HepG2 (cell line): ENCODE measurements around the gene MYCT1. TPM values are rescaled to one million over a fixed set of nuclear protein-coding genes. Genes with fewer than 3 reads are reported as not detected.

Experiments used
- ATAC-seq: fragments of 200-7000 bp; cut with Tn5 transposase; 3 replicates; pipeline ENCODE4 v1.9.1; 2020; ENCODE audit warnings: mild to moderate bottlenecking, moderate library complexity
- BruUV-seq: library from RNA; stranded (reverse); fragments of 400-500 nt; replicated peaks from 2 replicates; lab custom pipeline; 2021; lab: Mats Ljungman, UMichigan
- CTCF ChIA-PET: fragments of 300-600 bp; formaldehyde crosslinking; extraction: SDS; loops from one replicate; lab custom pipeline; 2021; ENCODE audit warnings: low total read pairs, inconsistent platforms, low intra/inter-chr PET ratio; lab: Yijun Ruan, JAX
- POLR2A ChIA-PET: fragments of 350-600 bp; sonication (Branson Sonifier 250); formaldehyde crosslinking; loops from one replicate; lab custom pipeline; 2020; ENCODE audit warnings: antibody characterized with exemption, inconsistent platforms; lab: Yijun Ruan, JAX
- DNase-seq: peaks from one replicate; pipeline ENCODE4 v3.0.0-alpha.2; 2015; ENCODE audit warnings: low spot score
- FAIRE-seq: peaks from 3 replicates; lab custom pipeline; 2011; peaks lifted over from hg19 to GRCh38; lab: Jason Lieb, UNC
- H2AFZ ChIP-seq: one replicate; pipeline ENCODE4 v1.6.1; 2011; ENCODE audit warnings: low read length, inconsistent platforms
- H3K27ac ChIP-seq: fragments of 300-600 bp; 3 replicates; pipeline ENCODE4 v1.8.0; 2011; ENCODE audit warnings: mixed run types, mild to moderate bottlenecking, mixed read lengths, low read length, inconsistent platforms; ENCODE audit not compliant: insufficient read depth; ENCODE audit errors: extremely low read length
- H3K27me3 ChIP-seq, 2 experiments: fragments of 200-600 bp in 1 of 2; 2 replicates in 1 of 2; 3 replicates in 1 of 2; pipeline versions ENCODE4 v1.6.0 to v1.8.0; 2011; ENCODE audit warnings: low read length in 2 of 2, mild to moderate bottlenecking in 2 of 2, moderate library complexity in 2 of 2, inconsistent platforms in 1 of 2; ENCODE audit not compliant: insufficient read depth in 2 of 2, control insufficient read depth in 1 of 2
- H3K36me3 ChIP-seq, 2 experiments: fragments of 200-600 bp in 1 of 2; replicated peaks in 1 of 2; 2 replicates in 1 of 2; 3 replicates in 1 of 2; pipeline versions ENCODE4 v1.5.1 to v1.8.0; 2011; ENCODE audit warnings: low read length in 2 of 2, inconsistent platforms in 1 of 2; ENCODE audit not compliant: insufficient read depth in 2 of 2, control insufficient read depth in 1 of 2
- H3K4me1 ChIP-seq: 2 replicates; pipeline ENCODE4 v1.5.1; 2012; ENCODE audit warnings: low read length, inconsistent platforms; ENCODE audit not compliant: insufficient read depth
- H3K4me2 ChIP-seq: 2 replicates; pipeline ENCODE4 v1.6.0; 2011; ENCODE audit warnings: low read depth, low read length, inconsistent platforms
- H3K4me3 ChIP-seq, 3 experiments: fragments of 200-600 bp in 1 of 3; sonication (generic), shearing (Covaris generic) in 1 of 3; replicated peaks in 1 of 3; 2 replicates each; pipeline ENCODE4 v1.5.1; 2011 to 2016; ENCODE audit warnings: low read length in 3 of 3, inconsistent platforms in 2 of 3, low read depth in 2 of 3, mild to moderate bottlenecking in 2 of 3, control low read depth in 1 of 3, mixed read lengths in 1 of 3; ENCODE audit not compliant: insufficient read depth in 1 of 3
- H3K79me2 ChIP-seq: one replicate; pipeline ENCODE4 v1.6.1; 2011; ENCODE audit warnings: low read length, inconsistent platforms; ENCODE audit not compliant: insufficient read depth
- H3K9ac ChIP-seq: 2 replicates; pipeline ENCODE4 v1.6.0; 2011; ENCODE audit warnings: mild to moderate bottlenecking, low read depth, low read length, inconsistent platforms; ENCODE audit not compliant: insufficient read depth
- H3K9me3 ChIP-seq: 2 replicates; pipeline ENCODE4 v1.5.1; 2012; ENCODE audit warnings: mild to moderate bottlenecking, low read length
- H4K20me1 ChIP-seq: 2 replicates; pipeline ENCODE4 v1.6.0; 2011; ENCODE audit warnings: inconsistent platforms, mild to moderate bottlenecking, low read length, moderate library complexity; ENCODE audit not compliant: insufficient read depth
- CCAR2 ChIP-seq: fragments of 200-400 bp; formaldehyde crosslinking; optimal IDR thresholded peaks from 2 replicates; pipeline ENCODE3; 2018; ENCODE audit warnings: low read depth, mild to moderate bottlenecking, low read length, moderate library complexity
- DPF2 ChIP-seq: sonication (generic); formaldehyde crosslinking; IDR thresholded peaks from 2 replicates; pipeline ENCODE4 v1.4.0; 2020; ENCODE audit warnings: mild to moderate bottlenecking, low read depth, missing genetic modification reagents, borderline replicate concordance
- GPN1 ChIP-seq: sonication (generic); formaldehyde crosslinking; IDR thresholded peaks from 2 replicates; pipeline ENCODE4 v1.5.1; 2020; ENCODE audit warnings: missing genetic modification reagents, borderline replicate concordance
- HIC2 ChIP-seq: sonication (generic); formaldehyde crosslinking; IDR thresholded peaks from 2 replicates; pipeline ENCODE4 v1.9.0; 2022; ENCODE audit warnings: low read depth, missing genetic modification reagents
- POLR2AphosphoS2 ChIP-seq: IDR thresholded peaks from 2 replicates; pipeline ENCODE4 v1.6.1; 2011; ENCODE audit warnings: low read depth, low read length, improper control_type of control experiment
- SIN3B ChIP-seq: fragments of 150-350 bp; IDR thresholded peaks from 2 replicates; pipeline ENCODE4 v1.6.1; 2014; ENCODE audit warnings: low read length
- ZBTB1 ChIP-seq: sonication (generic); formaldehyde crosslinking; IDR thresholded peaks from 2 replicates; pipeline ENCODE4 v1.4.0; 2020; ENCODE audit warnings: missing genetic modification reagents, borderline replicate concordance
- ZNF331 ChIP-seq: sonication (generic); formaldehyde crosslinking; IDR thresholded peaks from 2 replicates; pipeline ENCODE4 v1.4.0; 2020; ENCODE audit warnings: missing genetic modification reagents
- ZNF605 ChIP-seq: sonication (generic); formaldehyde crosslinking; IDR thresholded peaks from 2 replicates; pipeline ENCODE4 v1.8.0; 2022; ENCODE audit warnings: mild to moderate bottlenecking, missing genetic modification reagents
- ZNF75D ChIP-seq: sonication (generic); formaldehyde crosslinking; IDR thresholded peaks from 2 replicates; pipeline ENCODE4 v1.8.1; 2023; ENCODE audit warnings: missing genetic modification reagents, mild to moderate bottlenecking, borderline replicate concordance
- WGBS: methylation state at CpG from one replicate; pipeline ENCODE4 v1.1.6; 2017; ENCODE audit warnings: low lambda C conversion rate; 5-methylcytosine and 5-hydroxymethylcytosine counted together
- in situ Hi-C: cut with HindIII; loops from 2 replicates; pipeline ENCODE4 v1.10.0; 2017; ENCODE audit warnings: low pct_unique_long_range_greater_than_20kb; ENCODE audit not compliant: extremely low pct_ligation_motif_present
- intact Hi-C: fragments of 100-400 bp; cut with micrococcal nuclease; formaldehyde crosslinking; loops from one replicate; pipeline ENCODE4 v1.10.0; 2022; ENCODE audit not compliant: unreplicated experiment
- polyA plus RNA-seq, 8 experiments: library from polyadenylated mRNA; depleted of rRNA in 3 of 8; stranded (reverse) in 7 of 8; unstranded in 1 of 8; fragments of >200 nt; fragmentation: Illumina TruSeq in 4 of 8; extraction: Trizol in 4 of 8; gene quantifications; 2 replicates each; pipeline versions ENCODE4 v1.2.1 to v1.2.3, GENCODE V29; 2011 to 2016; ENCODE audit warnings: low read depth in 4 of 8, missing spikeins in 1 of 8, mixed read lengths in 1 of 8; ENCODE audit not compliant: insufficient read depth in 1 of 8
- total RNA-seq, 5 experiments: library from RNA; depleted of rRNA; stranded (reverse); fragments of >200 nt; fragmentation: Illumina TruSeq; extraction: Trizol; gene quantifications; 2 replicates each; pipeline ENCODE4 v1.2.3, GENCODE V29; 2016; ENCODE audit warnings: low read depth in 1 of 5
- TF ChIP-seq, protein P1 (sequence below): sonication (generic); formaldehyde crosslinking; IDR thresholded peaks from 2 replicates; pipeline ENCODE4 v1.4.0; 2020; ENCODE audit warnings: mild to moderate bottlenecking, missing genetic modification reagents
- TF ChIP-seq, protein P2 (sequence below): sonication (generic); formaldehyde crosslinking; conservative IDR thresholded peaks from 2 replicates; pipeline ENCODE4 v1.5.0; 2020; ENCODE audit warnings: missing genetic modification reagents
- TF ChIP-seq, protein P3 (sequence below): sonication (generic); formaldehyde crosslinking; IDR thresholded peaks from 2 replicates; pipeline ENCODE4 v1.4.0; 2020; ENCODE audit warnings: missing genetic modification reagents

Gene MYCT1
- total and polyA plus RNA-seq, 2 of the 13 experiments (the other 11 are each of a cell fraction or from before 2014, with no cell fraction given), result not detected

DNA sequence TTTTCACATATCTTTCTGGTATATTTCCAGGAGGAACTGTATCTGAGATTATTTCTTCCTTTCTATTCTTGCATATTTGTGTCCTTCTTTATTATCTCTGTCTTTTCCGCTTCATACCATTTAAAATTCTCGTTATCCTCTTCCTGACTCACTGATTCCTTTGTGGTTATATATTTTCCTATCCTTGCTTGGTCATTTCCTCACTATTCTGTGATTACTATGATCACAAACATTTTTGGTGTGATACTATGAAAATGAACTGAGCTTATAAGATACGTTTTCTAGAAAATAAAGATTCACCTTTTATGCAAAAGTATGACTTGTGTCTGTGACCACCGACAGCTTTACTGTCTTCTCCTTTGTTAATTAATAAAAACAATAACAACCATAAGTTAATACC lies 26.5 kb upstream of the MYCT1 start (continued):
- TF ChIP-seq, protein P1, sequence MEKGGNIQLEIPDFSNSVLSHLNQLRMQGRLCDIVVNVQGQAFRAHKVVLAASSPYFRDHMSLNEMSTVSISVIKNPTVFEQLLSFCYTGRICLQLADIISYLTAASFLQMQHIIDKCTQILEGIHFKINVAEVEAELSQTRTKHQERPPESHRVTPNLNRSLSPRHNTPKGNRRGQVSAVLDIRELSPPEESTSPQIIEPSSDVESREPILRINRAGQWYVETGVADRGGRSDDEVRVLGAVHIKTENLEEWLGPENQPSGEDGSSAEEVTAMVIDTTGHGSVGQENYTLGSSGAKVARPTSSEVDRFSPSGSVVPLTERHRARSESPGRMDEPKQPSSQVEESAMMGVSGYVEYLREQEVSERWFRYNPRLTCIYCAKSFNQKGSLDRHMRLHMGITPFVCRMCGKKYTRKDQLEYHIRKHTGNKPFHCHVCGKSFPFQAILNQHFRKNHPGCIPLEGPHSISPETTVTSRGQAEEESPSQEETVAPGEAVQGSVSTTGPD (CRISPR knock-in tag), result no peak
- TF ChIP-seq, all 625 proteins: peak for 0

DNA sequence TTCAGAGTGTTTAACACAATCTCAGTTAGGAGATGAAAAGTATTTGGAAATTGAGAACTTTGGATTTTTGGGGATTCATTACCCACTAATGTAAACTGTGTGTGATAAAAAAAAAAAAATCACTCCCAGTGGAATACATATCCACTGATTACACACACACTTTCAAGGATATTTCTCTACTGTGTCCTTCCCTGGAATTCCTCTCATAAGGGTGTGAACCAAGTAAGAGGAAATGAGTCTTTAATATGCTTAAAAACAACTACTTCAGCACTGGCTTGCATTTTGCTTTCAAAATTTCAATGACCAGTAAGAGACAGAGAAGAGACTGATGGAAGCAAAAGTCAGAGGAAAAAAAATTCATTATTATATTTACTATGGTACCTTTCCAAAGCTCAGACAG lies 24.5 kb upstream of the MYCT1 start:
- intact Hi-C loops, result no loop called here

DNA sequence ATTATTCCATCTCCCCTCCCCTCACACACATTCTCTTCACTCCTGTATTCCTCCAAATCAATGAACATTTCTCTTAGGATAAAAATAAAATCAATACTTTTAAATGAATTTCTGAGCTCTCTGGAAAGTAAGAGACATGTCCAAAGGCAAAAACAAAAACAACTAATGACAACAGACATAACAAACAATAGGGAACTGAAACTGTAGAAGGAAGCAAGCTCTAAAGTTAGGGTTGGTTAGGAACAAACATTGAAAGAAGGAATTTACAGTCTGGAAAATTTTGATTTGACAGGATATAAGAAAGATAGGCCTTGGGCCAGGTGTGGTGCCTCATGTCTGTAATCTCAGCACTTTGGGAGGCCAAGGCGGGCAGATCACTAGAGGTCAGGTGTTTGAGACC lies 17.5 kb upstream of the MYCT1 start:
- ATAC-seq (no peak), FAIRE-seq (no peak), DNase-seq (no peak)
- CTCF ChIA-PET, result no interaction called here
- Histone ChIP-seq H3K4me1 (no peaks in the 10 kb centered on the region), H3K9me3 (no peaks in the 10 kb centered on the region), H3K79me2 (no peaks in the 10 kb centered on the region), H4K20me1 (no peaks in the 10 kb centered on the region), H3K4me3 (no peak overlapping the region), H3K36me3 (no peaks in the 10 kb centered on the region), H3K27me3 (no peaks in the 10 kb centered on the region), H2AFZ (no peak overlapping the region), H3K9ac (no peak overlapping the region), H3K4me2 (no peak overlapping the region), H3K27ac (no peak overlapping the region)
- WGBS, result 7% methylated on average over 1 of the region's 1 CpG
- intact Hi-C loops, result no loop called here
- in situ Hi-C loops, result no loop called here
- BruUV-seq, result no TSS peak
- POLR2A ChIA-PET, result no interaction called here
- TF ChIP-seq HIC2 (CRISPR knock-in tag) (no peak), SIN3B (no peak), ZNF75D (CRISPR knock-in tag) (no peak), ZNF605 (CRISPR knock-in tag) (no peak), GPN1 (CRISPR knock-in tag) (no peak)
- TF ChIP-seq, protein P2, sequence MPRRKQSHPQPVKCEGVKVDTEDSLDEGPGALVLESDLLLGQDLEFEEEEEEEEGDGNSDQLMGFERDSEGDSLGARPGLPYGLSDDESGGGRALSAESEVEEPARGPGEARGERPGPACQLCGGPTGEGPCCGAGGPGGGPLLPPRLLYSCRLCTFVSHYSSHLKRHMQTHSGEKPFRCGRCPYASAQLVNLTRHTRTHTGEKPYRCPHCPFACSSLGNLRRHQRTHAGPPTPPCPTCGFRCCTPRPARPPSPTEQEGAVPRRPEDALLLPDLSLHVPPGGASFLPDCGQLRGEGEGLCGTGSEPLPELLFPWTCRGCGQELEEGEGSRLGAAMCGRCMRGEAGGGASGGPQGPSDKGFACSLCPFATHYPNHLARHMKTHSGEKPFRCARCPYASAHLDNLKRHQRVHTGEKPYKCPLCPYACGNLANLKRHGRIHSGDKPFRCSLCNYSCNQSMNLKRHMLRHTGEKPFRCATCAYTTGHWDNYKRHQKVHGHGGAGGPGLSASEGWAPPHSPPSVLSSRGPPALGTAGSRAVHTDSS (CRISPR knock-in tag), result no peak
- TF ChIP-seq, protein P3, sequence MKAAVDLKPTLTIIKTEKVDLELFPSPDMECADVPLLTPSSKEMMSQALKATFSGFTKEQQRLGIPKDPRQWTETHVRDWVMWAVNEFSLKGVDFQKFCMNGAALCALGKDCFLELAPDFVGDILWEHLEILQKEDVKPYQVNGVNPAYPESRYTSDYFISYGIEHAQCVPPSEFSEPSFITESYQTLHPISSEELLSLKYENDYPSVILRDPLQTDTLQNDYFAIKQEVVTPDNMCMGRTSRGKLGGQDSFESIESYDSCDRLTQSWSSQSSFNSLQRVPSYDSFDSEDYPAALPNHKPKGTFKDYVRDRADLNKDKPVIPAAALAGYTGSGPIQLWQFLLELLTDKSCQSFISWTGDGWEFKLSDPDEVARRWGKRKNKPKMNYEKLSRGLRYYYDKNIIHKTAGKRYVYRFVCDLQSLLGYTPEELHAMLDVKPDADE (CRISPR knock-in tag), result no peak

More for the DNA sequence above, 24.5 kb upstream of the MYCT1 start:
- Histone ChIP-seq H2AFZ (no peak overlapping the region), H3K27me3 (no peaks in the 10 kb centered on the region), H3K9me3 (no peaks in the 10 kb centered on the region), H3K4me1 (no peaks in the 10 kb centered on the region), H3K36me3 (no peaks in the 10 kb centered on the region), H4K20me1 (no peaks in the 10 kb centered on the region), H3K4me2 (no peak overlapping the region), H3K4me3 (no peak overlapping the region), H3K9ac (no peak overlapping the region), H3K79me2 (no peaks in the 10 kb centered on the region), H3K27ac (no peak overlapping the region)
- in situ Hi-C loops, result no loop called here
- ChIA-PET CTCF (no interaction called here), POLR2A (no interaction called here)
- no TSS peak for BruUV-seq
- no peak for FAIRE-seq
- no peak for ATAC-seq
- no peak for DNase-seq
- TF ChIP-seq POLR2AphosphoS2 (no peak), ZBTB1 (CRISPR knock-in tag) (no peak), DPF2 (CRISPR knock-in tag) (no peak), ZNF331 (CRISPR knock-in tag) (no peak), CCAR2 (no peak)
